Activated T-cell treated with anti-CD3 and anti-CD28 coated beads, Interleukin-2, amount 50 U/mL, for 24 hours (primary cell): ENCODE data around the gene SCRN1.
"Not testable (repeated sequence)": the region's sequence is repeated elsewhere in the genome, so short reads cannot be mapped to it uniquely, and the experiment has no call there.

Experiments
- DNase-seq: peaks from one replicate; pipeline ENCODE4 v3.0.0-alpha.2; 2020
- H3K27ac Mint-ChIP-seq: 2 replicates; pipeline ENCODE4 v1.8.0; 2020; ENCODE audit warnings: mild to moderate bottlenecking, mixed read lengths
- H3K27me3 Mint-ChIP-seq: 2 replicates; pipeline ENCODE4 v1.8.0; 2020; ENCODE audit warnings: mixed read lengths
- H3K36me3 Mint-ChIP-seq: 2 replicates; pipeline ENCODE4 v1.8.0; 2020; ENCODE audit warnings: low read depth, mixed read lengths
- H3K4me1 Mint-ChIP-seq: 2 replicates; pipeline ENCODE4 v1.8.0; 2020; ENCODE audit warnings: low read depth, mixed read lengths
- H3K4me3 Mint-ChIP-seq: 2 replicates; pipeline ENCODE4 v1.8.0; 2020; ENCODE audit warnings: mild to moderate bottlenecking, moderate library complexity, mixed read lengths
- H3K9me3 Mint-ChIP-seq: 2 replicates; pipeline ENCODE4 v1.8.0; 2020; ENCODE audit warnings: mixed read lengths

SCRN1 gene

GRCh38 chr7:29918850-29919249 lies 70.8 kb downstream of the SCRN1 start:
- Mint-ChIP-seq H3K4me1 (no peaks in the 10 kb centered on the region), H3K4me3 (no peak overlapping the region), H3K36me3 (no peaks in the 10 kb centered on the region), H3K27me3 (peaks cover 7% of the 10 kb centered on the region), H3K9me3 (no peaks in the 10 kb centered on the region), H3K27ac (no peak overlapping the region)
- DNase-seq: no peak

- H3K27ac Mint-ChIP-seq: no peak overlapping the region
- DNase-seq: no peak
- H3K9me3 Mint-ChIP-seq: no peaks in the 10 kb centered on the region
- peaks cover 7% of the 10 kb centered on the region for H3K27me3 Mint-ChIP-seq
- H3K4me3 Mint-ChIP-seq: no peak overlapping the region
- H3K4me1 Mint-ChIP-seq: no peaks in the 10 kb centered on the region
- no peaks in the 10 kb centered on the region for H3K36me3 Mint-ChIP-seq
These were observed 72.0 kb downstream of the SCRN1 start for GRCh38 chr7:29917641-29918040.

- DNase-seq: no peak
- Mint-ChIP-seq H3K4me3 (no peak overlapping the region), H3K27ac (no peak overlapping the region), H3K9me3 (no peaks in the 10 kb centered on the region), H3K4me1 (no peaks in the 10 kb centered on the region), H3K36me3 (no peaks in the 10 kb centered on the region), H3K27me3 (peaks cover 7% of the 10 kb centered on the region)
These were observed 74.0 kb downstream of the SCRN1 start for GRCh38 chr7:29915481-29916215.

GRCh38 chr7:29914180-29914579 lies 75.4 kb downstream of the SCRN1 start:
- Mint-ChIP-seq H3K9me3 (no peaks in the 10 kb centered on the region), H3K27me3 (peaks cover 7% of the 10 kb centered on the region), H3K4me1 (no peaks in the 10 kb centered on the region), H3K36me3 (no peaks in the 10 kb centered on the region), H3K4me3 (no peak overlapping the region), H3K27ac (no peak overlapping the region)
- DNase-seq: no peak

GRCh38 chr7:29906200-29907022 lies 83.2 kb downstream of the SCRN1 start:
- Mint-ChIP-seq H3K9me3 (peaks cover 28% of the 10 kb centered on the region), H3K27me3 (peaks cover 4% of the 10 kb centered on the region), H3K4me3 (no peak overlapping the region), H3K27ac (no peak overlapping the region), H3K36me3 (peaks cover 2% of the 10 kb centered on the region), H3K4me1 (no peaks in the 10 kb centered on the region)
- DNase-seq: no peak

GRCh38 chr7:29900745-29901144 lies 88.9 kb downstream of the SCRN1 start:
- Mint-ChIP-seq H3K9me3 (peaks cover 9% of the 10 kb centered on the region), H3K27me3 (peaks cover 11% of the 10 kb centered on the region), H3K4me1 (no peaks in the 10 kb centered on the region), H3K4me3 (no peak overlapping the region), H3K27ac (no peak overlapping the region), H3K36me3 (no peaks in the 10 kb centered on the region)
- DNase-seq: no peak

- no peak for DNase-seq
- H3K4me1 Mint-ChIP-seq: no peaks in the 10 kb centered on the region
- H3K36me3 Mint-ChIP-seq: no peaks in the 10 kb centered on the region
- peaks cover 3% of the 10 kb centered on the region for H3K9me3 Mint-ChIP-seq
- H3K27me3 Mint-ChIP-seq: peaks cover 12% of the 10 kb centered on the region
- no peak overlapping the region for H3K27ac Mint-ChIP-seq
- no peak overlapping the region for H3K4me3 Mint-ChIP-seq
These were observed 91.3 kb downstream of the SCRN1 start for GRCh38 chr7:29898301-29898700.

GRCh38 chr7:29896685-29897411 lies 92.8 kb downstream of the SCRN1 start:
- no peaks in the 10 kb centered on the region for H3K4me1 Mint-ChIP-seq
- H3K9me3 Mint-ChIP-seq: peaks cover 3% of the 10 kb centered on the region
- H3K27me3 Mint-ChIP-seq: peaks cover 12% of the 10 kb centered on the region
- H3K4me3 Mint-ChIP-seq: no peak overlapping the region
- DNase-seq: no peak
- no peak overlapping the region for H3K27ac Mint-ChIP-seq
- no peaks in the 10 kb centered on the region for H3K36me3 Mint-ChIP-seq

- Mint-ChIP-seq H3K36me3 (no peaks in the 10 kb centered on the region), H3K27me3 (peaks cover 12% of the 10 kb centered on the region)
These were observed 94.0 kb downstream of the SCRN1 start for GRCh38 chr7:29895559-29895958.

GRCh38 chr7:29894256-29894655 lies 95.3 kb downstream of the SCRN1 start:
- Mint-ChIP-seq H3K27ac (no peak overlapping the region), H3K36me3 (no peaks in the 10 kb centered on the region)

More at GRCh38 chr7:29895559-29895958, 94.0 kb downstream of the SCRN1 start:
- H3K4me3 Mint-ChIP-seq: no peak overlapping the region
- H3K9me3 Mint-ChIP-seq: peaks cover 3% of the 10 kb centered on the region
- H3K27ac Mint-ChIP-seq: no peak overlapping the region
- DNase-seq: no peak
- no peaks in the 10 kb centered on the region for H3K4me1 Mint-ChIP-seq

GRCh38 chr7:29893351-29893965 lies 96.1 kb downstream of the SCRN1 start:
- H3K4me1 Mint-ChIP-seq: no peaks in the 10 kb centered on the region
- peaks cover 3% of the 10 kb centered on the region for H3K9me3 Mint-ChIP-seq
- H3K36me3 Mint-ChIP-seq: no peaks in the 10 kb centered on the region
- H3K4me3 Mint-ChIP-seq: no peak overlapping the region
- peaks cover 7% of the 10 kb centered on the region for H3K27me3 Mint-ChIP-seq
- DNase-seq: no peak
- no peak overlapping the region for H3K27ac Mint-ChIP-seq

More at GRCh38 chr7:29894256-29894655, 95.3 kb downstream of the SCRN1 start:
- no peak for DNase-seq
- Mint-ChIP-seq H3K4me1 (no peaks in the 10 kb centered on the region), H3K9me3 (peaks cover 3% of the 10 kb centered on the region), H3K27me3 (peaks cover 11% of the 10 kb centered on the region), H3K4me3 (no peak overlapping the region)

GRCh38 chr7:29892231-29892630 lies 97.4 kb downstream of the SCRN1 start:
- Mint-ChIP-seq H3K4me3 (no peak overlapping the region), H3K27me3 (peaks cover 7% of the 10 kb centered on the region), H3K9me3 (peaks cover 3% of the 10 kb centered on the region), H3K36me3 (no peaks in the 10 kb centered on the region), H3K27ac (no peak overlapping the region), H3K4me1 (no peaks in the 10 kb centered on the region)
- no peak for DNase-seq

GRCh38 chr7:29891766-29892165 lies 97.8 kb downstream of the SCRN1 start:
- no peaks in the 10 kb centered on the region for H3K4me1 Mint-ChIP-seq
- DNase-seq: no peak
- no peaks in the 10 kb centered on the region for H3K36me3 Mint-ChIP-seq
- no peak overlapping the region for H3K4me3 Mint-ChIP-seq
- peaks cover 5% of the 10 kb centered on the region for H3K27me3 Mint-ChIP-seq
- no peak overlapping the region for H3K27ac Mint-ChIP-seq
- H3K9me3 Mint-ChIP-seq: peaks cover under 1% of the 10 kb centered on the region

GRCh38 chr7:29890786-29891185 lies 98.8 kb downstream of the SCRN1 start:
- H3K27ac Mint-ChIP-seq, H3K36me3 Mint-ChIP-seq, DNase-seq, H3K27me3 Mint-ChIP-seq, H3K4me3 Mint-ChIP-seq, H3K9me3 Mint-ChIP-seq, H3K4me1 Mint-ChIP-seq: not testable (repeated sequence)
